WERI-Rb-1 (cell line): Measurements from ENCODE around the gene DDX31.

ENCODE experiments used
- DNase-seq: peaks from one replicate; pipeline ENCODE4 v3.0.0-alpha.2; 2020
- H3K27ac ChIP-seq: fragments of 250-450 bp; sonication (Bioruptor Pico); 2 replicates; pipeline ENCODE4 v1.5.1; 2020; ENCODE audit warnings: mild to moderate bottlenecking, moderate library complexity
- H3K27me3 ChIP-seq: fragments of 250-450 bp; sonication (Bioruptor Pico); 2 replicates; pipeline ENCODE4 v1.5.1; 2021; ENCODE audit warnings: mild to moderate bottlenecking, low read depth, moderate library complexity; ENCODE audit not compliant: insufficient read depth, severe bottlenecking
- H3K36me3 ChIP-seq: fragments of 250-450 bp; sonication (Bioruptor Pico); 2 replicates; pipeline ENCODE4 v1.5.1; 2020; ENCODE audit warnings: mild to moderate bottlenecking, moderate library complexity
- H3K4me3 ChIP-seq: 2 replicates; pipeline ENCODE4 v1.5.1; 2011; ENCODE audit warnings: low read depth, mild to moderate bottlenecking, control low read depth, low read length
- H3K9me3 ChIP-seq: fragments of 250-450 bp; sonication (Bioruptor Pico); 2 replicates; pipeline ENCODE4 v1.5.1; 2021; ENCODE audit warnings: mild to moderate bottlenecking, moderate library complexity; ENCODE audit not compliant: severe bottlenecking
- CTCF ChIP-seq: IDR thresholded peaks from 2 replicates; pipeline ENCODE4 v1.5.1; 2011; ENCODE audit warnings: low read depth, mild to moderate bottlenecking, control low read depth, inconsistent platforms, low read length

Gene DDX31

GRCh38 chr9:132671620-132672412, 2.0 kb upstream of the DDX31 start:
- DNase-seq, result no peak
- Histone ChIP-seq H3K9me3 (no peaks in the 10 kb centered on the region), H3K27ac (peak overlapping the region; percentile 94), H3K27me3 (no peaks in the 10 kb centered on the region), H3K4me3 (peak overlapping the region; percentile 97), H3K36me3 (peaks cover 36% of the 10 kb centered on the region)
- TF ChIP-seq CTCF, result no peak

- DNase-seq, result peak; percentile 59
Measured at GRCh38 chr9:132670457-132671391, 941 bp upstream of the DDX31 start, which contains the start of gene GTF3C4. GTF3C4 (plus strand) TSS chr9:132670464; CDS start chr9:132670599, 135 bp downstream.

GRCh38 chr9:132669319-132669697, 475 bp downstream of the DDX31 start:
- no peaks in the 10 kb centered on the region for H3K27me3 ChIP-seq
- H3K9me3 ChIP-seq, result no peaks in the 10 kb centered on the region
- DNase-seq, result peak; percentile 87
- peaks cover 37% of the 10 kb centered on the region for H3K36me3 ChIP-seq
- H3K4me3 ChIP-seq, result peak overlapping the region; percentile 97
- H3K27ac ChIP-seq, result peak overlapping the region; percentile 94
- TF ChIP-seq CTCF, result no peak

More at GRCh38 chr9:132670457-132671391, 941 bp upstream of the DDX31 start, which contains the start of gene GTF3C4:
- H3K27ac ChIP-seq, result peak within 1 kb of the TSS; percentile 94
- no peak for TF ChIP-seq CTCF
- H3K4me3 ChIP-seq, result peak within 1 kb of the TSS; percentile 97
- peaks cover 35% of the 10 kb centered on the region for H3K36me3 ChIP-seq
- no peaks in the 10 kb centered on the region for H3K27me3 ChIP-seq
- no peaks in the 10 kb centered on the region for H3K9me3 ChIP-seq

GRCh38 chr9:132663851-132664250, 5.9 kb downstream of the DDX31 start:
- Histone ChIP-seq H3K36me3 (peaks cover 44% of the 10 kb centered on the region), H3K4me3 (no peak overlapping the region), H3K27me3 (no peaks in the 10 kb centered on the region), H3K27ac (no peak overlapping the region), H3K9me3 (no peaks in the 10 kb centered on the region)
- DNase-seq, result no peak
- no peak for TF ChIP-seq CTCF

GRCh38 chr9:132663117-132663516, 6.7 kb downstream of the DDX31 start:
- Histone ChIP-seq H3K9me3 (no peaks in the 10 kb centered on the region), H3K4me3 (no peak overlapping the region), H3K36me3 (peaks cover 51% of the 10 kb centered on the region), H3K27ac (no peak overlapping the region), H3K27me3 (no peaks in the 10 kb centered on the region)
- no peak for DNase-seq
- TF ChIP-seq CTCF, result no peak
